ENCODE data around the gene ARHGEF18. TPM values are rescaled to one million over a fixed set of nuclear protein-coding genes. Genes with fewer than 3 reads are reported as not detected.

ARHGEF18 gene
- total RNA-seq, 1 experiment from 2014 or later = 34.9 TPM

DNA sequence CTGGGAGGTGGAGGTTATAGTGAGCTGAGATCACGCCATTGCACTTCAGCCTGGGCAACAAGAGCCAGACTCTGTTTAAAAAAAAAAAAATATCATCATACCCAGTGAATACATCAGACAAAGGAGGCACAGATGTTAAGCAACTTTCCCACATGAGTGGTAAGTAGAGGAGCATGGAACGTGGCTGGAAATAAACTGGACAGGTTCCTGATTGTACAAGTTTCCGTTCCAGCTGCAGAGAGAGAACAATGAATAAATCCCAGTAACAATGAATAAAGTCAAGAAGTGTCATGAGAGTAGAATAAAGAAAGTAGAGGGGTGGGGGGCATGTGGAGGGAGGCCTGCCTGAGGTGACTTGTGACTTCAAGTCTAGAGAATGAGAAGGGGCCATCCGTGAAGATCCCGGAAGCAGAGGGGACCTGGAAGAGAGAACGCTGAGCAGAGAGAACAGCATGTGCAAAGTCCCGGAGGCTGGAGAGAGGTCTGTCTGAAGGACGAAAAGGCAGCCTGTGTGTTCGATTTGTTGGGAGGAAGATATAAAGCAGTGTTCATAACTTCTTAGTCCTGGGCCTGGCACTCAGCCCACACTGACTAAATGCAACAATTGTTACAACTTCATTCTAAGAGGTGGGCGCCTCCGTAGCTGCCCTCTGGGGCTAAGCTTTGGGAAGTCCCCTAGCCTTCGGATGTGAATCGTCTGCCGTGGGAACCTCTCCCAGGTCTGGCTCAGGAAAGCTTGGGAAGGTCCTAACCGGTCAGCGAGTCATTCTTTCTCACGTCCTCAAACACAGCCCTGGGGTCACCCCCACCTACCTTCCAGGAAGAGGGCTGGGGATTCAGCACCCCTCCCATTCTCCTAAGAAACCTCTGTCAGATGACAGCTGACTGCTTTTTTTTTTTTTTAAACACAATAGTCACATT lies 15.3 kb upstream of the ARHGEF18 start:
- ChIA-PET CTCF (interaction anchor here (0.6 kb wide), 1 partner anchor 228 kb away, joined by 5 read pairs; no protein-coding TSS in a partner anchor), POLR2A (ENCODE audit: low non-redundant PET) (no interaction called here)
- no peak for TF ChIP-seq EZH2 (IDR thresholded peaks at IDR 0.05; ENCODE audit: borderline replicate concordance, low read depth, low read length, poor library complexity, severe bottlenecking)
- TF ChIP-seq CTCF (conservative IDR thresholded peaks at IDR 0.05; ENCODE audit: low read depth, low read length) = no peak
- no peak for DNase-seq (ENCODE audit: low spot score)
- no peaks in the 10 kb centered on the region for H3K4me1 ChIP-seq (ENCODE audit: insufficient read depth, low read length, poor library complexity, severe bottlenecking)
- no peak overlapping the region for H3K4me3 ChIP-seq (ENCODE audit: low read depth, low read length, poor library complexity, severe bottlenecking)
- BruUV-seq (replicated peaks) = no TSS peak
- intact Hi-C loops (cut with micrococcal nuclease; ENCODE audit: unreplicated experiment) = no loop called here
- H3K27me3 ChIP-seq (replicated peaks; ENCODE audit: insufficient read depth, low read depth, low read length, poor library complexity) = no peaks in the 10 kb centered on the region
- no peak overlapping the region for H3K27ac ChIP-seq (ENCODE audit: low read depth, low read length, poor library complexity, severe bottlenecking)
- H3K9me3 ChIP-seq (ENCODE audit: low read depth, low read length, poor library complexity, severe bottlenecking) = no peaks in the 10 kb centered on the region
- H3K36me3 ChIP-seq (ENCODE audit: insufficient read depth, low read length, poor library complexity, severe bottlenecking) = no peaks in the 10 kb centered on the region

GRCh38 chr19:7336321-7336973 lies 12.3 kb upstream of the ARHGEF18 start:
- no TSS peak for BruUV-seq (replicated peaks)
- intact Hi-C loops (cut with micrococcal nuclease; ENCODE audit: unreplicated experiment) = no loop called here
- CTCF ChIA-PET = interaction anchor here (0.6 kb wide), 2 partner anchors 18 to 1219 kb away, joined by 3 read pairs; no protein-coding TSS in a partner anchor

More at GRCh38 chr19:7336321-7336973, 12.3 kb upstream of the ARHGEF18 start:
- no peaks in the 10 kb centered on the region for H3K36me3 ChIP-seq (ENCODE audit: insufficient read depth, low read length, poor library complexity, severe bottlenecking)
- no peak overlapping the region for H3K4me3 ChIP-seq (ENCODE audit: low read depth, low read length, poor library complexity, severe bottlenecking)
- no peaks in the 10 kb centered on the region for H3K9me3 ChIP-seq (ENCODE audit: low read depth, low read length, poor library complexity, severe bottlenecking)
- H3K4me1 ChIP-seq (ENCODE audit: insufficient read depth, low read length, poor library complexity, severe bottlenecking) = no peaks in the 10 kb centered on the region
- DNase-seq (ENCODE audit: low spot score) = no peak
- no peak overlapping the region for H3K27ac ChIP-seq (ENCODE audit: low read depth, low read length, poor library complexity, severe bottlenecking)
- POLR2A ChIA-PET (ENCODE audit: low non-redundant PET) = no interaction called here
- TF ChIP-seq EZH2 (IDR thresholded peaks at IDR 0.05; ENCODE audit: borderline replicate concordance, low read depth, low read length, poor library complexity, severe bottlenecking) = no peak
- no peak for TF ChIP-seq CTCF (conservative IDR thresholded peaks at IDR 0.05; ENCODE audit: low read depth, low read length)
- H3K27me3 ChIP-seq (replicated peaks; ENCODE audit: insufficient read depth, low read depth, low read length, poor library complexity) = no peaks in the 10 kb centered on the region

Data from A673 (cell line).